DND-41 (cell line): Measurements from ENCODE around the gene KAT2A.

Source experiments
- ATAC-seq: fragments of 200-7000 bp; cut with Tn5 transposase; 3 replicates; pipeline ENCODE4 v1.9.1; 2021; ENCODE audit warnings: low read depth; ENCODE audit not compliant: insufficient read depth
- DNase-seq: peaks from one replicate; pipeline ENCODE4 v3.0.0-alpha.2; 2020
- H2AFZ ChIP-seq: 2 replicates; pipeline ENCODE4 v1.6.0; 2012; ENCODE audit warnings: low read depth, low read length
- H3K27ac ChIP-seq: 2 replicates; pipeline ENCODE4 v1.5.1; 2012; ENCODE audit warnings: low read length, inconsistent platforms
- H3K27me3 ChIP-seq: fragments of 200-600 bp; sonication (generic); 2 replicates; pipeline ENCODE4 v1.6.0; 2012; ENCODE audit warnings: low read length, mild to moderate bottlenecking, inconsistent platforms; ENCODE audit not compliant: insufficient read depth, poor library complexity
- H3K36me3 ChIP-seq: 2 replicates; pipeline ENCODE4 v1.5.1; 2012; ENCODE audit warnings: low read length, inconsistent platforms; ENCODE audit not compliant: insufficient read depth
- H3K4me1 ChIP-seq: 2 replicates; pipeline ENCODE4 v1.5.1; 2012; ENCODE audit warnings: mild to moderate bottlenecking, low read length; ENCODE audit not compliant: insufficient read depth
- H3K4me2 ChIP-seq: 2 replicates; pipeline ENCODE4 v1.6.0; 2012; ENCODE audit warnings: mild to moderate bottlenecking, moderate library complexity, low read length, inconsistent platforms; ENCODE audit not compliant: insufficient read depth
- H3K4me3 ChIP-seq, 2 experiments: fragments of 200-600 bp in 1 of 2; shearing (Covaris generic) in 1 of 2; 2 replicates each; pipeline ENCODE4 v1.5.1; 2012 to 2016; ENCODE audit warnings: inconsistent platforms in 2 of 2, low read length in 2 of 2, mild to moderate bottlenecking in 2 of 2, low read depth in 1 of 2, moderate library complexity in 1 of 2
- H3K79me2 ChIP-seq: 2 replicates; pipeline ENCODE4 v1.6.0; 2012; ENCODE audit warnings: low read length, inconsistent platforms; ENCODE audit not compliant: insufficient read depth
- H3K9ac ChIP-seq: 2 replicates; pipeline ENCODE4 v1.6.0; 2012; ENCODE audit warnings: low read depth, mild to moderate bottlenecking, inconsistent platforms, low read length, moderate library complexity
- H3K9me3 ChIP-seq: 2 replicates; pipeline ENCODE4 v1.5.1; 2012; ENCODE audit warnings: low read length, moderate library complexity, mild to moderate bottlenecking, inconsistent platforms; ENCODE audit not compliant: insufficient read depth, severe bottlenecking
- H4K20me1 ChIP-seq: 2 replicates; pipeline ENCODE4 v1.6.0; 2012; ENCODE audit warnings: low read length; ENCODE audit not compliant: insufficient read depth
- CTCF ChIP-seq: IDR thresholded peaks from 2 replicates; pipeline ENCODE4 v1.5.1; 2012; ENCODE audit warnings: borderline replicate concordance, low read length, moderate library complexity, mild to moderate bottlenecking; ENCODE audit not compliant: poor library complexity, severe bottlenecking; ENCODE audit errors: extremely low read depth
- EZH2 ChIP-seq: IDR thresholded peaks from 3 replicates; pipeline ENCODE4 v1.6.1; 2012; ENCODE audit warnings: borderline replicate concordance, low read depth, mild to moderate bottlenecking, moderate library complexity, low read length, inconsistent platforms; ENCODE audit not compliant: severe bottlenecking

Gene KAT2A

GRCh38 chr17:42136654-42137051 is 15.5 kb upstream of the KAT2A start:
- Histone ChIP-seq H3K4me3 (no peak overlapping the region), H2AFZ (no peak overlapping the region), H3K79me2 (peaks cover 99% of the 10 kb centered on the region), H3K9ac (no peak overlapping the region), H3K27me3 (no peaks in the 10 kb centered on the region), H3K27ac (no peak overlapping the region), H3K36me3 (peaks cover 58% of the 10 kb centered on the region), H3K4me2 (no peak overlapping the region), H3K4me1 (0 out of 2 replicates have a peak, but pooled peaks cover 3% of the 10 kb centered on the region), H4K20me1 (peaks cover 69% of the 10 kb centered on the region), H3K9me3 (no peaks in the 10 kb centered on the region)
- TF ChIP-seq CTCF (no peak), EZH2 (no peak)
- no peak for DNase-seq
- ATAC-seq = no peak

GRCh38 chr17:42135664-42136653 is 14.8 kb upstream of the KAT2A start:
- DNase-seq (no peak), ATAC-seq (no peak)
- no peak overlapping the region for H2AFZ ChIP-seq
- H4K20me1 ChIP-seq = peaks cover 69% of the 10 kb centered on the region
- no peaks in the 10 kb centered on the region for H3K9me3 ChIP-seq
- peaks cover 58% of the 10 kb centered on the region for H3K36me3 ChIP-seq
- TF ChIP-seq CTCF (no peak), EZH2 (no peak)
- peaks cover 99% of the 10 kb centered on the region for H3K79me2 ChIP-seq
- no peak overlapping the region for H3K4me3 ChIP-seq
- H3K9ac ChIP-seq = no peak overlapping the region
- no peak overlapping the region for H3K4me2 ChIP-seq
- H3K27me3 ChIP-seq = no peaks in the 10 kb centered on the region
- 0 out of 2 replicates have a peak, but pooled peaks cover 3% of the 10 kb centered on the region for H3K4me1 ChIP-seq
- no peak overlapping the region for H3K27ac ChIP-seq

GRCh38 chr17:42135151-42135550 is 14.0 kb upstream of the KAT2A start:
- DNase-seq (no peak), ATAC-seq (no peak)
- TF ChIP-seq CTCF = no peak
- TF ChIP-seq EZH2 = no peak
- Histone ChIP-seq H3K79me2 (peaks cover 100% of the 10 kb centered on the region), H3K36me3 (peaks cover 62% of the 10 kb centered on the region), H4K20me1 (peaks cover 76% of the 10 kb centered on the region), H3K4me3 (no peak overlapping the region), H3K9me3 (no peaks in the 10 kb centered on the region), H3K27me3 (no peaks in the 10 kb centered on the region), H2AFZ (no peak overlapping the region), H3K27ac (no peak overlapping the region), H3K4me2 (no peak overlapping the region), H3K4me1 (0 out of 2 replicates have a peak, but pooled peaks cover 3% of the 10 kb centered on the region), H3K9ac (no peak overlapping the region)
